Neutrophil (primary cell): ENCODE measurements around the gene CSF2RB.
A peak's percentile ranks its signal among the peaks of the same experiment; 100 is the strongest.

Experiments
- H3K27ac ChIP-seq: fragments of 200-600 bp; sonication (generic); 2 replicates; pipeline ENCODE4 v1.5.1; 2016; ENCODE audit warnings: mild to moderate bottlenecking, moderate library complexity
- H3K27me3 ChIP-seq: fragments of 200-600 bp; sonication (generic); 2 replicates; pipeline ENCODE4 v1.6.0; 2016; ENCODE audit warnings: mild to moderate bottlenecking
- H3K36me3 ChIP-seq: fragments of 200-600 bp; sonication (generic); 2 replicates; pipeline ENCODE4 v1.5.1; 2017
- H3K4me1 ChIP-seq, 2 experiments: fragments of 200-600 bp in 1 of 2; sonication (generic) in 1 of 2; 1 replicate in 1 of 2; 2 replicates in 1 of 2; pipeline versions ENCODE4 v1.5.1 to v1.6.1; 2013 to 2016; ENCODE audit warnings: low read depth in 1 of 2, low read length in 1 of 2, mild to moderate bottlenecking in 1 of 2, moderate library complexity in 1 of 2; ENCODE audit not compliant: control insufficient read depth in 1 of 2, insufficient read depth in 1 of 2
- H3K4me3 ChIP-seq, 2 experiments: fragments of 200-600 bp in 1 of 2; sonication (generic) in 1 of 2; 1 replicate in 1 of 2; 2 replicates in 1 of 2; pipeline ENCODE4 v1.5.1; 2013 to 2016; ENCODE audit warnings: low read depth in 1 of 2, low read length in 1 of 2, mild to moderate bottlenecking in 1 of 2, moderate library complexity in 1 of 2
- H3K9me3 ChIP-seq: fragments of 200-600 bp; sonication (generic); 2 replicates; pipeline ENCODE4 v1.5.1; 2016
- CTCF ChIP-seq: fragments of 200-600 bp; sonication (generic); IDR thresholded peaks from 2 replicates; pipeline ENCODE4 v1.5.1; 2016; ENCODE audit warnings: antibody characterized with exemption

The CSF2RB gene

GRCh38 chr22:36938886-36939285 lies 25.5 kb downstream of the CSF2RB start:
- no peaks in the 10 kb centered on the region for H3K27me3 ChIP-seq

DNA sequence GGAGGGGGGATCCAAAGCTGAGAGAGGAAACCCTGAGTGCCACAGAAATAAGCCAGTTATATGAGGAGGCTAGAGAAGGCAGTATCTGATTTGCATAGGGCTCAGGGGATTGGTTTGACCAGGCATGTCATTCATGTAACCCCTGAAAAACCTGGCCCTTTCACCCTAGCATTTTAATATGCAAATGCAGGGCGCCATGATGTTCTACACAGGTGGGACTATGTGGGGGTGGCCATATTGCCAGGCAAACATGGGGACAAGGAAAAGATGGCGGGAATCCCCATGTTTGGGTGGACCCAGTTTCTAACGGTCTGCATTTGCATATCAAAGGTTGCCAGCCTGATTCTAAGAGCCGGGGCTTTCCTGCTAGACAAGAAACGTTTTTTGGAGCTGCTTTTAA lies 27.2 kb downstream of the CSF2RB start:
- TF ChIP-seq CTCF = no peak
- Histone ChIP-seq H3K4me3 (no peak overlapping the region), H3K27ac (peak overlapping the region; percentile 96), H3K4me1 (peaks cover 29 to 32% of the 10 kb centered on the region in 2 experiments), H3K27me3 (no peaks in the 10 kb centered on the region), H3K9me3 (no peaks in the 10 kb centered on the region), H3K36me3 (peaks cover 37% of the 10 kb centered on the region)

More at GRCh38 chr22:36938886-36939285, 25.5 kb downstream of the CSF2RB start:
- Histone ChIP-seq H3K9me3 (no peaks in the 10 kb centered on the region), H3K36me3 (peaks cover 55% of the 10 kb centered on the region), H3K4me1 (peaks cover 41 to 46% of the 10 kb centered on the region in 2 experiments), H3K27ac (peak overlapping the region; percentile 96), H3K4me3 (no peak overlapping the region)
- TF ChIP-seq CTCF = no peak

GRCh38 chr22:36942556-36942955 lies 29.1 kb downstream of the CSF2RB start:
- TF ChIP-seq CTCF = no peak
- H3K9me3 ChIP-seq = no peaks in the 10 kb centered on the region
- H3K27ac ChIP-seq = no peak overlapping the region
- no peak overlapping the region for H3K4me3 ChIP-seq
- H3K36me3 ChIP-seq = peaks cover 18% of the 10 kb centered on the region
- no peaks in the 10 kb centered on the region for H3K27me3 ChIP-seq
- H3K4me1 ChIP-seq = peaks cover 16 to 20% of the 10 kb centered on the region in 2 experiments

DNA sequence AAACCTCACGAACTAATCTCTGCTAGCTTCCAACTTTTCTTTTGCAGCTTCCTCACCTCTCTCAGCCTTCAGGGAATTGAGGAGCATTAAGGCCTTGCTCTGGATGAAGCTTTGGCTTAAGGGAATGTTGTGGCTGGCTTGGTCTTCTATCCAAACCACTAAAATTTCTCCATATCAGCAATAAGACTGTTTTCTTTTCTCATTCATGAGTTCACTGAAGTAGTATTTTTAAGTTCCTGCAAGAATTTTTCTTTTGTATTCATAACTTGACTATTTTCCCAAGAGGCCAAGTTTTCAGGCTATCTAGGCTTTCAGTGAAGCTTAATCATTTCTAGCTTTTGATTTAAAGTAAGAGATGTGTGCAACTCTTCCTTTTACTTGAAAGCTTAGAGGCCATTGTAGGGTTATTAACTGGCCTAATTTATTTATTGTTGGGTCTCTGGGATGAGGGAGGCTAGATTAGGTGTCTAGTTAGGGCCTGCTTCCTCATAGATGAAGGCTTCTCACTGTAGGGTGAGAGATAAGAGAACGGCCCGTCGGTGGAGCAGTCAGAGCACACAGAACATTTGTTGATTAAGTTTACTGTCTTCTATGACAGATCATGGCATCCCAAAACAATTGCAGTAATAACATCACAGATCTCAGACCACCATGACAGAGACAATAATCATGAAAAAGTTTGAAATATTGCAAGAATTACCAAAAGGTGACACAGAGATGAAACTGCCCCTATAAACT lies 33.2 kb downstream of the CSF2RB start:
- Histone ChIP-seq H3K4me3 (no peak overlapping the region), H3K36me3 (no peaks in the 10 kb centered on the region), H3K27ac (peak overlapping the region; percentile 18), H3K27me3 (no peaks in the 10 kb centered on the region), H3K4me1 (peaks cover 21 to 30% of the 10 kb centered on the region in 2 experiments), H3K9me3 (no peaks in the 10 kb centered on the region)
- TF ChIP-seq CTCF = peak; percentile 17

DNA sequence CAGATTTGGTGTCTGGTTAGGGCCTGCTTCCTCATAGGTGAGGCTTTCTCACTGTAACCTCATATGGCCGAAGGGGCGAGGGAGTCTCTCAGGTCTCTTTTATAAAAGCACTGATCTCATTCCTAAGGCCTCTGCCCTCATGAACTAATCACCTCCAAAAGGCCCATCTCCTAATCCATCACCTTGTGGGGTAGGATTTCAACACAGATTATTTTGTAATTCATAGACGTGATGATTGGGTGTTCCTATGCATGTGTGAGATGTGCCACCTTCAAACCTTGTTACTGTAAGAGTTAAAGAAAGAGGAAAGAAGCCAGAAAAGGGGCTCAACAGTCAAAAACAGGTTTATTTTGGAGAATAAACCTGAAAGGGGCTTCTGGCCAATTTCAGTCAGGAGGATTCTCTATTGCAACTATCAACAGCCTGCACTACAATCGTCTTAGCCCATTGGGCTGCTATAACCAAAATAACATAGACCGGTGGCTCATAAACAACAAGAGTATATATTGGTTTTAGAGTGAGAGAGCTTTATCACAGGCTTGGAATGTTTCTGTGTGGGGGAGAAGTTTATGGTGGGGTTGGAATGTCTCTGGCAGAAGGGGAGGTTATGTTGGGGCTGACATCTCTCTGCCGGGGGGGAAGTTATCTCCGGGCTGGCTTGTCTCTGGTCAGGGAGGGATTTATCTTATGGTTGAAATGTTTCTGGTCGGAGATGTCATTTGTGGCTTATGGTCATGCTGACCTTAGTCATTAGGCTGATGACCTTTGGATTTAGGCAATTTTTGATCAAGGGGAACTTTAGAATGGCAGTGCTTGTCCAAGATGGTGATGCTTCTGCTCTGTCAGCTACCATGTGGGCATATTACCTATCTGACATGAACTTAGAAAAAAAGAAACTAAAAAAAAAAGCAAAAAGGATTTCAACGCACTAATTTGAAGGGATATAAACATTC lies 35.1 kb downstream of the CSF2RB start:
- Histone ChIP-seq H3K27me3 (no peaks in the 10 kb centered on the region), H3K36me3 (no peaks in the 10 kb centered on the region), H3K9me3 (no peaks in the 10 kb centered on the region), H3K4me1 (peaks cover 40 to 47% of the 10 kb centered on the region in 2 experiments), H3K27ac (peak overlapping the region; percentile 23), H3K4me3 (no peak overlapping the region)
- TF ChIP-seq CTCF = no peak
